Sigmoid colon (tissue), 7 donors: ENCODE measurements around the gene PTBP2. TPM values are rescaled to one million over a fixed set of nuclear protein-coding genes. Genes with fewer than 3 reads are reported as not detected.

Experiments used
- DNase-seq: peaks from one replicate; pipeline ENCODE4 v3.0.0-alpha.2; 2019
- H3K27ac ChIP-seq, 4 donors: fragments of 200-600 bp; sonication (generic); one replicate each; pipeline ENCODE4 v1.5.1; 2016 to 2019; ENCODE audit warnings: mild to moderate bottlenecking in 1 of 4
- H3K27me3 ChIP-seq, 3 donors: fragments of 200-600 bp; sonication (generic); one replicate each; pipeline ENCODE4 v1.5.1; 2019; ENCODE audit warnings: mild to moderate bottlenecking in 1 of 3
- H3K36me3 ChIP-seq, 4 donors: fragments of 200-600 bp; sonication (generic); one replicate each; pipeline ENCODE4 v1.5.1; 2016 to 2019
- H3K4me1 ChIP-seq, 4 donors: fragments of 200-600 bp; sonication (generic); one replicate each; pipeline ENCODE4 v1.5.1; 2017 to 2019
- H3K4me3 ChIP-seq, 4 donors: fragments of 200-600 bp; sonication (generic); one replicate each; pipeline ENCODE4 v1.5.1; 2017 to 2019; ENCODE audit warnings: mild to moderate bottlenecking in 2 of 4, moderate library complexity in 1 of 4
- H3K9me3 ChIP-seq, 4 donors: fragments of 200-600 bp in 3 of 4; sonication (generic) in 3 of 4; one replicate each; pipeline versions ENCODE4 v1.5.1 to v1.6.1; 2013 to 2019
- CTCF ChIP-seq, 4 experiments: fragments of 450-650 bp in 3 of 4; fragments of 200-600 bp in 1 of 4; IDR thresholded peaks; one replicate each; pipeline ENCODE4 v1.5.1; 2016 to 2019; ENCODE audit warnings: antibody characterized with exemption in 4 of 4, mild to moderate bottlenecking in 3 of 4, moderate library complexity in 2 of 4
- EP300 ChIP-seq, 4 donors: sonication (generic); formaldehyde crosslinking; IDR thresholded peaks; one replicate each; pipeline ENCODE4 v1.6.1; 2017; ENCODE audit warnings: antibody characterized with exemption in 4 of 4
- POLR2A ChIP-seq, 2 donors: fragments of 450-650 bp; IDR thresholded peaks; one replicate each; pipeline ENCODE4 v1.6.1; 2016; ENCODE audit warnings: antibody characterized with exemption in 2 of 2, mild to moderate bottlenecking in 2 of 2, moderate library complexity in 2 of 2
- POLR2AphosphoS5 ChIP-seq, 4 donors: sonication (generic); formaldehyde crosslinking; IDR thresholded peaks; one replicate each; pipeline ENCODE4 v1.6.1; 2017; ENCODE audit warnings: antibody characterized with exemption in 4 of 4
- WGBS, 2 donors: extraction: QIAGEN DNeasy Blood & Tissue Kit; methylation state at CpG; one replicate each; pipeline ENCODE4 v1.1.7; 2013; 5-methylcytosine and 5-hydroxymethylcytosine counted together
- intact Hi-C: fragments of 100-400 bp; cut with DNase I; formaldehyde crosslinking; loops from one replicate; pipeline ENCODE4 v1.15.1; 2023
- polyA plus RNA-seq, 3 donors: library from polyadenylated mRNA; stranded (reverse); fragments of 200-250 nt; gene quantifications; one replicate each; pipeline ENCODE4 v1.2.3, GENCODE V29; 2013
- total RNA-seq, 4 donors: library from RNA; depleted of rRNA; stranded (reverse); fragments of >200 nt; gene quantifications; one replicate each; pipeline ENCODE4 v1.1.0, GENCODE V29; 2016
- donor health status: healthy with polysubstance abuse.
- donor health status: Bipolar disorder and iron deficiency.
- donor health status: healthy.

The PTBP2 gene
- total and polyA plus RNA-seq, 7 donors: 3.0 to 201 (median 136) TPM

GRCh38 chr1:96815914-96816313 lies 94.3 kb downstream of the PTBP2 start:
- intact Hi-C loops: loop anchor here (5.0 kb wide), 1 partner anchor 94 kb away; the partner anchor contains the start of gene PTBP2
- no peak overlapping the region for H3K4me3 ChIP-seq
- no peak overlapping the region for H3K27ac ChIP-seq
- peaks cover 0 to 35% (median 0%) of the 10 kb centered on the region in 4 donors for H3K36me3 ChIP-seq
- no peak for DNase-seq
- no peaks in the 10 kb centered on the region for H3K27me3 ChIP-seq
- no peaks in the 10 kb centered on the region for H3K9me3 ChIP-seq
- 91 to 98% methylated on average over 1 of the region's 1 CpG for WGBS, 2 donors
- H3K4me1 ChIP-seq: peaks cover 0 to 47% (median 6%) of the 10 kb centered on the region in 4 donors
- no peak for TF ChIP-seq POLR2A (IDR thresholded peaks at IDR 0.05)
- TF ChIP-seq CTCF (IDR thresholded peaks at IDR 0.05): no peak
- no peak for TF ChIP-seq EP300 (IDR thresholded peaks at IDR 0.05)
- TF ChIP-seq POLR2AphosphoS5 (IDR thresholded peaks at IDR 0.05): no peak

DNA sequence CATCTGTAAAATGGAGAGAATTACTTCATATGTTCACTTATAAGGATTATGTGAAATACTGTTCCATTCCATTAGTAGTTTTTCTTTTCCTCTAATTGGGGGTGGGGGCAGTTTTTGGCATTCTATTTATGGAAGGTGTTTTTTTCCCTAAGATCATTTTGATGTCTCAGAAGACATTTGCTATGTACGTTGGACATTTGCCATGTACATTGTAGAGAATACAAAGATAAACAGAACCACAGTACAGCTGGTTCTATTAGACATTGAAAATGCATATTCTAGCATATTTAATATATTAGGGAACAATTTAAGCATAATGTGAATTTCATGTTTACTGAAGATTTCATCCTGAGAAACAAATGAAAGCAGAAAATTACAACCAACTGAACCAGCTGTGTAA lies 98.5 kb downstream of the PTBP2 start:
- WGBS, 2 donors: 74 to 78% methylated on average over 1 of the region's 1 CpG
- H3K4me1 ChIP-seq: peaks cover 0 to 32% (median 6%) of the 10 kb centered on the region in 4 donors
- no peaks in the 10 kb centered on the region for H3K27me3 ChIP-seq
- H3K9me3 ChIP-seq: no peaks in the 10 kb centered on the region
- intact Hi-C loops: no loop called here
- TF ChIP-seq EP300 (IDR thresholded peaks at IDR 0.05) (no peak), POLR2AphosphoS5 (IDR thresholded peaks at IDR 0.05) (no peak), CTCF (IDR thresholded peaks at IDR 0.05) (no peak), POLR2A (IDR thresholded peaks at IDR 0.05) (no peak)
- H3K27ac ChIP-seq: no peak overlapping the region
- no peak overlapping the region for H3K4me3 ChIP-seq
- DNase-seq: no peak
- H3K36me3 ChIP-seq: no peaks in the 10 kb centered on the region

GRCh38 chr1:96820671-96821070 lies 99.1 kb downstream of the PTBP2 start:
- 99 to 100% methylated on average over 1 of the region's 1 CpG for WGBS, 2 donors
- no peaks in the 10 kb centered on the region for H3K27me3 ChIP-seq
- no peak overlapping the region for H3K4me3 ChIP-seq
- H3K4me1 ChIP-seq: peaks cover 0 to 26% (median 6%) of the 10 kb centered on the region in 4 donors
- H3K27ac ChIP-seq: no peak overlapping the region
- no peak for DNase-seq
- H3K36me3 ChIP-seq: no peaks in the 10 kb centered on the region
- intact Hi-C loops: no loop called here
- TF ChIP-seq POLR2AphosphoS5 (IDR thresholded peaks at IDR 0.05): peak in 1 of 4 donors; percentile 11
- no peak for TF ChIP-seq POLR2A (IDR thresholded peaks at IDR 0.05)
- no peaks in the 10 kb centered on the region for H3K9me3 ChIP-seq

DNA sequence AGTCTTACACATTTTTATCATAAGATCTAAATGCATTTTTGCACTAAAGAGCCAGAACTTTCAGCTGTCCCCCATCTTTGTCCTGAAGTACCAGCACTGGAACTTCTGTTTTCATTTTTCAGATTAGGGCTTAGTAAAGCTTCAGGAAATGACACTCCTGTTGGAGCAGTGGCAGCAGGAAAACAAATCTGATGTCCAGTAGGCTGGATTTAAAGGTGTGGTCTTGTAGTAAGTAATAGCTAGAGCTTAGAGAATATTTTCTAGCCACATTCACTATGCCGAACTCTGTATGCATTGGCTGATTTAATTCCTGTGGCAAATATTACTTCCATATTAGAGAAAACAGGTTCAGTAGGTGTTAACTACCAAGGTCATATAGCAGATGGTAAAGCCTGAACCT lies 103.6 kb downstream of the PTBP2 start:
- Histone ChIP-seq H3K4me1 (peaks cover 0 to 5% (median 2%) of the 10 kb centered on the region in 4 donors), H3K27me3 (no peaks in the 10 kb centered on the region), H3K27ac (no peak overlapping the region), H3K9me3 (no peaks in the 10 kb centered on the region), H3K36me3 (no peaks in the 10 kb centered on the region), H3K4me3 (no peak overlapping the region)
- no peak for DNase-seq
- intact Hi-C loops: no loop called here
- TF ChIP-seq POLR2AphosphoS5 (IDR thresholded peaks at IDR 0.05) (no peak), EP300 (IDR thresholded peaks at IDR 0.05) (no peak), POLR2A (IDR thresholded peaks at IDR 0.05) (no peak), CTCF (IDR thresholded peaks at IDR 0.05) (no peak)
- 92 to 98% methylated on average over 1 of the region's 1 CpG for WGBS, 2 donors

DNA sequence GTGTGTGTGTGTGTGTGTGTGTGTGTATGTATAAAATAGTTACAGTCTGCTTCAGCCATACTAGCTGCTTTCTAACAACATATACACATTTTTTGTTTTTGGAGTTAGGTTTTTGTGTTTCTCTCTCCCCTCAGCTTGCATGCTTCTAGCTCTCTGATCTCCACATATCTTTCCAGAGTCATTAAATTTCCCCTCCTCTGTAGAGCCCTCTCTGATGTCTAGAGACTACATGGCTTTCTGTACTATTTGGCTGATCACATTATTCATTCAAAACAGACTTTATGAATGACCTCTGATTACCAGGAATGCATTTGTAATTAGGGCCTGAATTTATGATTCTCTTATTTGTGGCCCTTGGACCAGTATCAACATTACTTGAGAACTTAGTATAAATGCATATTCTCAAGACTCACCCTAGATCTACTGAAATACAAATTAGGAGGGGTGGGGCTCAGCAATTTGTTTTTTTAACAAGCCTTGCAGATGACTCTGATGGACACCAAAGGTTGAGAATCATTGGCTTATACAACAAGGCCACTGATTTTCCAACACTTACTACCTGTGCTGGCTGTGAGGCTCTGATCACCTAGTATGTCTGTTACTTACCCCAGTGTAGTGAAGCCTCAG lies 104.5 kb downstream of the PTBP2 start:
- Histone ChIP-seq H3K27ac (no peak overlapping the region), H3K4me1 (no peaks in the 10 kb centered on the region), H3K36me3 (no peaks in the 10 kb centered on the region), H3K9me3 (no peaks in the 10 kb centered on the region), H3K4me3 (no peak overlapping the region), H3K27me3 (no peaks in the 10 kb centered on the region)
- intact Hi-C loops: no loop called here
- no peak for DNase-seq
- TF ChIP-seq POLR2AphosphoS5 (IDR thresholded peaks at IDR 0.05) (no peak), EP300 (IDR thresholded peaks at IDR 0.05) (no peak), CTCF (IDR thresholded peaks at IDR 0.05) (no peak), POLR2A (IDR thresholded peaks at IDR 0.05) (no peak)
